Stomach (tissue), 9 donors: Measurements from ENCODE around the gene IL4I1. TPM values are rescaled to one million over a fixed set of nuclear protein-coding genes. Genes with fewer than 3 reads are reported as not detected.

Source experiments
- DNase-seq, 2 donors: peaks; one replicate each; pipeline versions ENCODE4 v3.0.0 to v3.0.0-alpha.2; 2013 to 2019
- H3K27ac ChIP-seq, 5 donors: fragments of 200-600 bp in 4 of 5; sonication (generic) in 4 of 5; one replicate each; pipeline ENCODE4 v1.5.1; 2013 to 2019; ENCODE audit warnings: mild to moderate bottlenecking in 1 of 5, moderate library complexity in 1 of 5
- H3K27me3 ChIP-seq, 3 donors: fragments of 200-600 bp; sonication (generic); one replicate each; pipeline ENCODE4 v1.5.1; 2017 to 2019; ENCODE audit warnings: mixed run types in 1 of 3
- H3K36me3 ChIP-seq, 4 donors: fragments of 200-600 bp; sonication (generic); 1 replicate in 3 of 4; 2 replicates in 1 of 4; pipeline ENCODE4 v1.5.1; 2016 to 2019
- H3K4me1 ChIP-seq, 4 donors: fragments of 200-600 bp; sonication (generic); one replicate each; pipeline ENCODE4 v1.5.1; 2016 to 2019
- H3K4me3 ChIP-seq, 4 donors: fragments of 200-600 bp; sonication (generic) in 3 of 4; one replicate each; pipeline ENCODE4 v1.5.1; 2016 to 2019; ENCODE audit warnings: mild to moderate bottlenecking in 1 of 4
- H3K9me3 ChIP-seq, 4 donors: fragments of 200-600 bp; sonication (generic); one replicate each; pipeline ENCODE4 v1.5.1; 2016 to 2019
- EP300 ChIP-seq: sonication (generic); formaldehyde crosslinking; IDR thresholded peaks from one replicate; pipeline ENCODE4 v1.6.1; 2017; ENCODE audit warnings: antibody characterized with exemption
- POLR2A ChIP-seq, 4 donors: fragments of 450-650 bp; IDR thresholded peaks; one replicate each; pipeline ENCODE4 v1.6.1; 2016; ENCODE audit warnings: antibody characterized with exemption in 4 of 4, control low read depth in 2 of 4, mild to moderate bottlenecking in 1 of 4, moderate library complexity in 1 of 4
- POLR2AphosphoS5 ChIP-seq, 3 donors: sonication (generic); formaldehyde crosslinking; IDR thresholded peaks; one replicate each; pipeline ENCODE4 v1.6.1; 2016; ENCODE audit warnings: antibody characterized with exemption in 3 of 3
- WGBS, 5 donors: extraction: QIAGEN DNeasy Blood & Tissue Kit in 3 of 5; methylation state at CpG; one replicate each; pipeline versions ENCODE4 v1.1.5 to v1.1.7; 2013 to 2018; 5-methylcytosine and 5-hydroxymethylcytosine counted together
- intact Hi-C: fragments of 100-400 bp; cut with DNase I; formaldehyde crosslinking; loops from one replicate; pipeline ENCODE4 v1.15.1; 2023; ENCODE audit warnings: low total_unique reads
- polyA plus RNA-seq, 3 donors: library from polyadenylated mRNA; stranded (reverse); fragments of 200-250 nt; gene quantifications; one replicate each; pipeline ENCODE4 v1.2.3, GENCODE V29; 2013
- total RNA-seq, 5 donors: library from RNA; depleted of rRNA; stranded (reverse); fragments of >200 nt; gene quantifications; one replicate each; pipeline versions ENCODE4 v1.1.0 to v1.2.3, GENCODE V29; 2014 to 2016
- TF ChIP-seq, protein P1 (sequence below), 7 experiments: fragments of 450-650 bp in 4 of 7; fragments of 200-600 bp in 3 of 7; sonication (generic) in 3 of 7; IDR thresholded peaks; one replicate each; pipeline ENCODE4 v1.5.1; 2016 to 2019; ENCODE audit warnings: antibody characterized with exemption in 7 of 7, control low read depth in 2 of 7, mild to moderate bottlenecking in 1 of 7
- donor health status: healthy with polysubstance abuse.
- donor health status: Bipolar disorder and iron deficiency.
- donor health status: healthy.

IL4I1 gene
- total and polyA plus RNA-seq, 8 donors: 0.45 to 1.1 (median 0.66) TPM; not detected in 2

GRCh38 chr19:49891393-49891792, 5.3 kb downstream of the IL4I1 start:
- peaks cover 0 to 27% (median 25%) of the 10 kb centered on the region in 4 donors for H3K36me3 ChIP-seq
- H3K9me3 ChIP-seq: no peaks in the 10 kb centered on the region
- TF ChIP-seq EP300 (no peak), POLR2A (IDR thresholded peaks at IDR 0.05) (no peak), POLR2AphosphoS5 (IDR thresholded peaks at IDR 0.05) (no peak)
- TF ChIP-seq, protein P1, sequence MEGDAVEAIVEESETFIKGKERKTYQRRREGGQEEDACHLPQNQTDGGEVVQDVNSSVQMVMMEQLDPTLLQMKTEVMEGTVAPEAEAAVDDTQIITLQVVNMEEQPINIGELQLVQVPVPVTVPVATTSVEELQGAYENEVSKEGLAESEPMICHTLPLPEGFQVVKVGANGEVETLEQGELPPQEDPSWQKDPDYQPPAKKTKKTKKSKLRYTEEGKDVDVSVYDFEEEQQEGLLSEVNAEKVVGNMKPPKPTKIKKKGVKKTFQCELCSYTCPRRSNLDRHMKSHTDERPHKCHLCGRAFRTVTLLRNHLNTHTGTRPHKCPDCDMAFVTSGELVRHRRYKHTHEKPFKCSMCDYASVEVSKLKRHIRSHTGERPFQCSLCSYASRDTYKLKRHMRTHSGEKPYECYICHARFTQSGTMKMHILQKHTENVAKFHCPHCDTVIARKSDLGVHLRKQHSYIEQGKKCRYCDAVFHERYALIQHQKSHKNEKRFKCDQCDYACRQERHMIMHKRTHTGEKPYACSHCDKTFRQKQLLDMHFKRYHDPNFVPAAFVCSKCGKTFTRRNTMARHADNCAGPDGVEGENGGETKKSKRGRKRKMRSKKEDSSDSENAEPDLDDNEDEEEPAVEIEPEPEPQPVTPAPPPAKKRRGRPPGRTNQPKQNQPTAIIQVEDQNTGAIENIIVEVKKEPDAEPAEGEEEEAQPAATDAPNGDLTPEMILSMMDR (IDR thresholded peaks at IDR 0.05): no peak
- 82 to 88% (median 85%) methylated on average over 17 of the region's 17 CpGs for WGBS, 5 donors
- DNase-seq: no peak
- H3K27me3 ChIP-seq: peaks cover 0 to 35% (median 16%) of the 10 kb centered on the region in 3 donors
- H3K27ac ChIP-seq: no peak overlapping the region
- intact Hi-C loops: no loop called here
- H3K4me1 ChIP-seq: peaks cover 6 to 27% (median 16%) of the 10 kb centered on the region in 4 donors
- no peak overlapping the region for H3K4me3 ChIP-seq

DNA sequence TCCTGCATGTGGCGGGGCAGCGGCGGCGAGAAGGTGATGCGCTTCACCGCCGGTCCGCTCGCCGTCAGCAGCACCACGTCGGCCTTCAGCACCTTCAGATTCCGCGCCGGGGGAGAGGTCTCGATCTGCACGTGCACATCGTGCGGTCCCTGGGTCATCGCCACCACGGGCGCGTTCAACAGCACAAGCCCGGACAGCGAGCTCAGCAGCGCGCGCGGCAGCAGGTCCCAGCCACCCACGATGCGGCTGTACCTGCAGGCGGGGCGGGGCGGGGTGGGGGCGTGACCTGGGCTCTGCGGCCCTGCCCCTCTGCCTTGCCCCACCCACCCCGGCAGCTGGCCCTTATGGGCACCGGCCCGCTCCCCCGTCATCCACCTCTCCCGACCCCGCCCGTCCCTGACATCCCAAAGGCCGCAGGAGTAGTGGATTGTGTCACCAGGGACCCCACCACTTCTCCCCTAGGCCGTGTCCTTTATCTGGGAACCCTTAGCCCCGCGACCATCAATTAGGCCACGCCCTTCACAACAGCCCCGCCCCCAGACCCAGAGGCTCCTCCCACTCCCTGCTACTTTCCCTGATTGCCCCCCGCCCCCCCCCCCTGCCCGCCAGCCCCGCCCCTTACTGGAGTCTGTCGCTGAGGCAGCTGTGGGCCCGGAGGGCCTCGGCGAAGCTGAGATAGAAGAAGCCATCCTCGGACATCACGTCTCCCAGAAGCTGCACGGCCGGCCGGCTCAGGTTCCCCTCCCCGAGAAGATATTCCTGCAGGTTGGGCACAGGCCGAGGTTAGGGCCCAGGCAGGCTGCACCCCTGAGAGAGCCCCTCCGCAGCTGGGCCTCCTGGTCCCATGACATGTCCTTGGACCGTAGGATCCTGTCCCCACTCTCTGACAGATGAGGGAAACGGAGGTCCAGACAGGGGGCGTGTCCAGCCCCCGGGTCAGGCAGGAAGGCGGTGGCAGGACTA, 6.1 kb downstream of the IL4I1 start:
- Histone ChIP-seq H3K27ac (peak overlapping the region in 1 of 5 donors; percentile 15), H3K9me3 (no peaks in the 10 kb centered on the region), H3K4me3 (peak overlapping the region; percentile 31 to 48 (median 36)), H3K4me1 (peaks cover 6 to 27% (median 16%) of the 10 kb centered on the region in 4 donors), H3K36me3 (peaks cover 2 to 35% (median 33%) of the 10 kb centered on the region in 4 donors), H3K27me3 (peaks cover 0 to 35% (median 16%) of the 10 kb centered on the region in 3 donors)
- 9 to 24% (median 12%) methylated on average over 28 to 69 of the region's 69 CpGs for WGBS, 5 donors
- intact Hi-C loops: no loop called here
- peak; percentile 57 to 78 for DNase-seq
- no peak for TF ChIP-seq EP300
- TF ChIP-seq, protein P1 (IDR thresholded peaks at IDR 0.05): peak in 1 of 7 experiments; percentile 16

- Histone ChIP-seq H3K4me1 (peaks cover 6 to 27% (median 16%) of the 10 kb centered on the region in 4 donors), H3K9me3 (no peaks in the 10 kb centered on the region), H3K4me3 (peak overlapping the region; percentile 31 to 48 (median 36)), H3K27me3 (peaks cover 0 to 35% (median 16%) of the 10 kb centered on the region in 3 donors), H3K36me3 (peaks cover 7 to 43% (median 41%) of the 10 kb centered on the region in 4 donors), H3K27ac (no peak overlapping the region)
- 23 to 72% (median 27%) methylated on average over 8 to 71 of the region's 71 CpGs for WGBS, 5 donors
- intact Hi-C loops: no loop called here
- peak in 1 of 3 donors; percentile 82 for TF ChIP-seq POLR2AphosphoS5 (IDR thresholded peaks at IDR 0.05)
- TF ChIP-seq, protein P1 (IDR thresholded peaks at IDR 0.05): peak in 5 of 7 experiments; percentile 49 to 73 (median 61)
- TF ChIP-seq POLR2A (IDR thresholded peaks at IDR 0.05): no peak
- DNase-seq: peak; percentile 77 to 95
These were observed 6.9 kb downstream of the IL4I1 start for GRCh38 chr19:49889687-49890348.

GRCh38 chr19:49889038-49889686, 7.5 kb downstream of the IL4I1 start:
- DNase-seq: no peak
- H3K27ac ChIP-seq: no peak overlapping the region
- H3K4me3 ChIP-seq: no peak overlapping the region
- H3K27me3 ChIP-seq: peaks cover 0 to 35% (median 16%) of the 10 kb centered on the region in 3 donors
- no peak for TF ChIP-seq POLR2AphosphoS5 (IDR thresholded peaks at IDR 0.05)
- TF ChIP-seq, protein P1 (IDR thresholded peaks at IDR 0.05): no peak
- no peak for TF ChIP-seq EP300
- TF ChIP-seq POLR2A (IDR thresholded peaks at IDR 0.05): no peak
- peaks cover 6 to 27% (median 16%) of the 10 kb centered on the region in 4 donors for H3K4me1 ChIP-seq
- 92 to 96% (median 94%) methylated on average over 23 of the region's 23 CpGs for WGBS, 5 donors
- H3K9me3 ChIP-seq: no peaks in the 10 kb centered on the region
- intact Hi-C loops: no loop called here
- peaks cover 14 to 50% (median 48%) of the 10 kb centered on the region in 4 donors for H3K36me3 ChIP-seq
